B cell (primary cell): ENCODE data around the gene CAPN9. TPM values are rescaled to one million over a fixed set of nuclear protein-coding genes. Genes with fewer than 3 reads are reported as not detected.

Source experiments
- ATAC-seq: fragments of 200-7000 bp; cut with Tn5 transposase; one replicate; pipeline ENCODE4 v1.10.0; 2021; ENCODE audit warnings: low read depth, mild to moderate bottlenecking, moderate number of reproducible peaks, moderate library complexity
- CTCF ChIA-PET: fragments of 350-600 bp; sonication (Branson Sonifier 250); formaldehyde crosslinking; loops from one replicate; lab custom pipeline; 2021; ENCODE audit warnings: antibody characterized with exemption, inconsistent platforms; lab: Charles Lee
- POLR2A ChIA-PET: fragments of 350-600 bp; sonication (Branson Sonifier 250); formaldehyde crosslinking; loops from one replicate; lab custom pipeline; 2021; ENCODE audit warnings: antibody characterized with exemption; lab: Charles Lee
- DNase-seq: peaks from one replicate; pipeline ENCODE4 v3.0.0; 2013
- H2AFZ ChIP-seq: 2 replicates; pipeline ENCODE4 v1.6.1; 2012; ENCODE audit warnings: mild to moderate bottlenecking, low read depth, low read length; ENCODE audit not compliant: insufficient read depth, poor library complexity, severe bottlenecking
- H3K27ac ChIP-seq, 2 donors: 1 replicate in 1 of 2; 2 replicates in 1 of 2; pipeline ENCODE4 v1.5.1; 2012 to 2013; ENCODE audit warnings: low read length in 2 of 2, mild to moderate bottlenecking in 2 of 2, moderate library complexity in 1 of 2
- H3K27me3 ChIP-seq, 4 experiments: fragments of 200-600 bp in 1 of 4; sonication (generic) in 1 of 4; replicated peaks in 1 of 4; 1 replicate in 2 of 4; 2 replicates in 2 of 4; pipeline versions ENCODE4 v1.6.1 to v1.7.0; 2013 to 2016; ENCODE audit warnings: low read length in 3 of 4, mild to moderate bottlenecking in 2 of 4, mixed read lengths in 1 of 4, moderate library complexity in 1 of 4; ENCODE audit not compliant: insufficient read depth in 4 of 4, control insufficient read depth in 3 of 4; ENCODE audit errors: control extremely low read depth in 1 of 4
- H3K36me3 ChIP-seq, 2 experiments: replicated peaks in 1 of 2; 1 replicate in 1 of 2; 2 replicates in 1 of 2; pipeline versions ENCODE4 v1.6.1 to v1.7.1; 2013; ENCODE audit warnings: low read length in 1 of 2; ENCODE audit not compliant: insufficient read depth in 2 of 2, control insufficient read depth in 1 of 2; ENCODE audit errors: control extremely low read depth in 1 of 2, extremely low read depth in 1 of 2
- H3K4me1 ChIP-seq, 2 donors: fragments of 200-600 bp in 1 of 2; sonication (generic) in 1 of 2; 1 replicate in 1 of 2; 2 replicates in 1 of 2; pipeline versions ENCODE4 v1.5.1 to v1.6.1; 2013 to 2017; ENCODE audit warnings: low read length in 2 of 2; ENCODE audit not compliant: control insufficient read depth in 2 of 2, insufficient read depth in 2 of 2
- H3K4me2 ChIP-seq: replicated peaks from 2 replicates; pipeline ENCODE3; 2012; ENCODE audit warnings: mild to moderate bottlenecking, low read depth, low read length; ENCODE audit not compliant: poor library complexity, severe bottlenecking
- H3K4me3 ChIP-seq, 5 experiments: fragments of 200-600 bp in 1 of 5; sonication (generic) in 1 of 5; 1 replicate in 3 of 5; 2 replicates in 2 of 5; pipeline versions ENCODE4 v1.5.1 to v1.7.0; 2011 to 2016; ENCODE audit warnings: low read length in 4 of 5, mild to moderate bottlenecking in 4 of 5, low read depth in 2 of 5, control low read depth in 1 of 5, moderate library complexity in 1 of 5; ENCODE audit not compliant: insufficient read depth in 1 of 5; ENCODE audit errors: control extremely low read depth in 1 of 5, extremely low read depth in 1 of 5
- H3K79me2 ChIP-seq: fragments of 200-600 bp; sonication (generic); one replicate; pipeline ENCODE4 v1.6.0; 2016; ENCODE audit warnings: low read length; ENCODE audit not compliant: control insufficient read depth, insufficient read depth
- H3K9ac ChIP-seq: fragments of 200-600 bp; sonication (generic); 2 replicates; pipeline ENCODE4 v1.6.1; 2017; ENCODE audit warnings: mild to moderate bottlenecking, low read length, moderate library complexity
- H3K9me3 ChIP-seq, 3 donors: one replicate each; pipeline versions ENCODE4 v1.6.1 to v1.7.1; 2013; ENCODE audit warnings: low read length in 2 of 3; ENCODE audit not compliant: control insufficient read depth in 2 of 3, insufficient read depth in 1 of 3; ENCODE audit errors: control extremely low read depth in 1 of 3
- H4K20me1 ChIP-seq: 2 replicates; pipeline ENCODE4 v1.6.0; 2012; ENCODE audit warnings: mild to moderate bottlenecking, low read length; ENCODE audit not compliant: insufficient read depth, control insufficient read depth, poor library complexity, severe bottlenecking
- H3K27ac Mint-ChIP-seq: one replicate; pipeline ENCODE4 v1.8.0; 2021; ENCODE audit warnings: mixed read lengths
- H3K27me3 Mint-ChIP-seq: one replicate; pipeline ENCODE4 v1.8.0; 2021; ENCODE audit warnings: mixed read lengths
- H3K4me1 Mint-ChIP-seq: one replicate; pipeline ENCODE4 v1.8.0; 2021; ENCODE audit warnings: mixed read lengths
- H3K4me3 Mint-ChIP-seq: one replicate; pipeline ENCODE4 v1.8.0; 2021; ENCODE audit warnings: mixed read lengths
- H3K9me3 Mint-ChIP-seq: one replicate; pipeline ENCODE4 v1.8.0; 2022; ENCODE audit warnings: mixed read lengths; ENCODE audit not compliant: insufficient read depth
- CTCF ChIP-seq: fragments of 200-600 bp; IDR thresholded peaks from one replicate; pipeline ENCODE4 v1.8.0; 2022; ENCODE audit warnings: antibody characterized with exemption, mild to moderate bottlenecking
- EZH2 ChIP-seq: IDR thresholded peaks from 2 replicates; pipeline ENCODE4 v1.6.1; 2012; ENCODE audit warnings: borderline replicate concordance, low read depth, mild to moderate bottlenecking, moderate library complexity, low read length; ENCODE audit not compliant: insufficient read depth, poor library complexity, severe bottlenecking
- WGBS: methylation state at CpG from one replicate; pipeline ENCODE4 v1.1.5; 2013; ENCODE audit warnings: missing lambda C conversion rate; ENCODE audit not compliant: insufficient coverage; 5-methylcytosine and 5-hydroxymethylcytosine counted together
- intact Hi-C: fragments of 100-400 bp; cut with micrococcal nuclease; formaldehyde crosslinking; loops from one replicate; pipeline ENCODE4 v1.10.0; 2022
- polyA plus RNA-seq: library from polyadenylated mRNA; depleted of rRNA; stranded (reverse); fragments of >200 nt; gene quantifications from 2 replicates; pipeline ENCODE4 v1.2.3, GENCODE V29; 2012
- total RNA-seq, 2 donors: library from RNA; stranded (reverse); fragments of 120-200 nt in 1 of 2; gene quantifications; 1 replicate in 1 of 2; 2 replicates in 1 of 2; pipeline versions ENCODE4 v1.2.3 to v1.2.4, GENCODE V29; 2013 to 2022

Gene CAPN9
- total and polyA plus RNA-seq, 2 donors (not counting 1 experiment from before 2014, with no cell fraction given), result not detected

DNA sequence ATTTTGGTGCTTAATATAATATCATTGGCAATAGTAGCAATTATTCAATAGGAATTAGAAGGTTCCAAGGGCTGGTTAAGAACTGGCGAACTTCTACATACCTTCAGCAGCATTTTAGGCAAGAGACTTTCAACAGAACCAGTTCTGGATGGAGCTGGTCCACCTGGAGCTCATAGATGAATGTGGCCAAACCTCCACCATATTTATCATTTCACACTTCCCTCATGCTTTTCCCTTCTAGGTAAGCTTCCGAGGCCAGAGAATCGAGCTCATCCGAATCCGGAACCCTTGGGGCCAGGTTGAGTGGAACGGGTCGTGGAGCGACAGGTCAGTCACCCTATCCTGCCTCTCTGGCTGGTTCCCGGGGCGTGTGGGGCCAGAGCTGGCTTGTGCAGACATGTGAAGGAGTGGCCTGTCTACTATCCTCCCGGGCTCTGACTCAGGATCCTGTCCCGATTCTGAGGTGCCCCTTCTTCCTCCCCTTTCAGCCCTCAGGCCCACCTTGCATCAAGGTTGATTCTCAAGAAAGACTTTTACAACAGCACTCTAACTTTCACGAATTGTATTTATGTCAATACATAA, 24.7 kb downstream of the CAPN9 start:
- TF ChIP-seq EZH2 (no peak), CTCF (no peak)
- WGBS, result over 99% methylated on average over 8 of the region's 13 CpGs

More for the DNA sequence above, 24.7 kb downstream of the CAPN9 start:
- Histone ChIP-seq H3K36me3 (no peaks in the 10 kb centered on the region), H3K4me3 (no peak overlapping the region), H3K27me3 (peaks cover 0 to 3% (median 0%) of the 10 kb centered on the region in 4 experiments), H2AFZ (no peak overlapping the region), H3K79me2 (no peaks in the 10 kb centered on the region), H3K9ac (no peak overlapping the region), H3K9me3 (peaks cover 0 to 17% (median 0%) of the 10 kb centered on the region in 3 donors), H3K4me1 (no peaks in the 10 kb centered on the region), H3K27ac (no peak overlapping the region), H4K20me1 (no peaks in the 10 kb centered on the region), H3K4me2 (no peak overlapping the region)
- H3K4me1 Mint-ChIP-seq, result no peaks in the 10 kb centered on the region
- intact Hi-C loops, result no loop called here
- no peak for ATAC-seq
- no peak for DNase-seq
- peaks cover 7% of the 10 kb centered on the region for H3K27me3 Mint-ChIP-seq
- peaks cover 4% of the 10 kb centered on the region for H3K9me3 Mint-ChIP-seq
- no peak overlapping the region for H3K4me3 Mint-ChIP-seq
- ChIA-PET POLR2A (no interaction called here), CTCF (no interaction called here)
- H3K27ac Mint-ChIP-seq, result no peak overlapping the region
